Upper lobe of left lung (tissue), 6 donors: ENCODE data around the gene BCL7C. TPM values are rescaled to one million over a fixed set of nuclear protein-coding genes. Genes with fewer than 3 reads are reported as not detected.

Experiments used
- ATAC-seq, 2 donors: fragments of 200-7000 bp; cut with Tn5 transposase; one replicate each; pipeline ENCODE4 v1.9.1; 2022; ENCODE audit warnings: mild to moderate bottlenecking in 2 of 2, moderate library complexity in 2 of 2; ENCODE audit not compliant: low FRiP score in 2 of 2
- DNase-seq, 2 donors: peaks; one replicate each; pipeline ENCODE4 v3.0.0-alpha.2; 2019 to 2020
- H3K27ac ChIP-seq, 4 donors: fragments of 200-600 bp; sonication (generic); one replicate each; pipeline ENCODE4 v1.5.1; 2016 to 2019
- H3K27me3 ChIP-seq, 4 donors: fragments of 200-600 bp; sonication (generic); one replicate each; pipeline ENCODE4 v1.5.1; 2017 to 2019
- H3K36me3 ChIP-seq, 4 donors: fragments of 200-600 bp; sonication (generic); one replicate each; pipeline ENCODE4 v1.5.1; 2016 to 2019
- H3K4me1 ChIP-seq, 4 donors: fragments of 200-600 bp; sonication (generic); one replicate each; pipeline ENCODE4 v1.5.1; 2018 to 2019
- H3K4me3 ChIP-seq, 4 donors: fragments of 200-600 bp; sonication (generic); one replicate each; pipeline ENCODE4 v1.5.1; 2017 to 2019; ENCODE audit warnings: mild to moderate bottlenecking in 2 of 4, moderate library complexity in 1 of 4
- H3K9me3 ChIP-seq, 4 donors: fragments of 200-600 bp; sonication (generic); one replicate each; pipeline ENCODE4 v1.5.1; 2018 to 2019
- EP300 ChIP-seq, 4 donors: sonication (generic); formaldehyde crosslinking; IDR thresholded peaks; one replicate each; pipeline ENCODE4 v1.5.1; 2017; ENCODE audit warnings: antibody characterized with exemption in 4 of 4, control low read depth in 2 of 4
- POLR2A ChIP-seq, 4 donors: fragments of 450-650 bp; IDR thresholded peaks; one replicate each; pipeline ENCODE4 v1.5.1; 2016 to 2017; ENCODE audit warnings: antibody characterized with exemption in 4 of 4, mild to moderate bottlenecking in 2 of 4
- POLR2AphosphoS5 ChIP-seq, 2 donors: sonication (generic); formaldehyde crosslinking; IDR thresholded peaks; one replicate each; pipeline ENCODE4 v1.5.1; 2017; ENCODE audit warnings: antibody characterized with exemption in 2 of 2
- WGBS, 2 donors: methylation state at CpG; one replicate each; pipeline ENCODE4 v1.1.5; 2017 to 2018; 5-methylcytosine and 5-hydroxymethylcytosine counted together
- total RNA-seq, 6 donors: library from RNA; depleted of rRNA in 4 of 6; stranded (reverse); fragments of >200 nt in 4 of 6; gene quantifications; one replicate each; pipeline versions ENCODE4 v1.1.0 to v1.2.1, GENCODE V29; 2016 to 2021
- TF ChIP-seq, protein P1 (sequence below), 6 experiments: fragments of 450-650 bp in 4 of 6; fragments of 200-600 bp in 2 of 6; sonication (generic) in 2 of 6; IDR thresholded peaks; one replicate each; pipeline ENCODE4 v1.5.1; 2016 to 2019; ENCODE audit warnings: antibody characterized with exemption in 6 of 6
- donor health status: DM: no; HTN: no; CAD: no; lungs with moderate emphysema.
- donor health status: DM: no; HTN: yes; CAD: no; lungs with severe emphysema.

Gene BCL7C
- total RNA-seq, 6 donors from 2014 or later: 15.7 to 32.8 (median 28.2) TPM

DNA sequence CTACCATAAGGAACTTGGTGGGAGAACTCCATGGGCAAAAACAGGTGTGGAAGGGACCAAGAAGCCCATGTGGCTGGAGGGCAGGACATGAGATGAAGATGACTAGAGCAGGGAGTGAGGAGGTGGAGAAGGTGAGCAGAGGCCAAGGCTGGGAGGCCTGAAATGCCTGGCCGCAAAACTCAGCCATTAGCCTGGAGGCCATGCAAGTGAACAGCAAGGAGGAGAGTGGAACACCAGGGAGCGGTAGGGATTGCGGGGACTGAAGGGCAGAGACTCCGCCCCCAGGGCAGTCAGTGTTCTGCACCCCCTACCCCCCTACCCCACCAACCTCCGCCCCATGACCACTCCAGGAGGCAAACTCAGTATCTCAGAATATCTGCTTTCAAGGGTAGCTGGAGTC lies 17.0 kb downstream of the BCL7C start:
- no peak for ATAC-seq
- 74 to 79% methylated on average over 5 of the region's 5 CpGs for WGBS, 2 donors
- DNase-seq: no peak
- no peak for TF ChIP-seq POLR2A (IDR thresholded peaks at IDR 0.05)
- TF ChIP-seq EP300 (IDR thresholded peaks at IDR 0.05): no peak
- TF ChIP-seq, protein P1, sequence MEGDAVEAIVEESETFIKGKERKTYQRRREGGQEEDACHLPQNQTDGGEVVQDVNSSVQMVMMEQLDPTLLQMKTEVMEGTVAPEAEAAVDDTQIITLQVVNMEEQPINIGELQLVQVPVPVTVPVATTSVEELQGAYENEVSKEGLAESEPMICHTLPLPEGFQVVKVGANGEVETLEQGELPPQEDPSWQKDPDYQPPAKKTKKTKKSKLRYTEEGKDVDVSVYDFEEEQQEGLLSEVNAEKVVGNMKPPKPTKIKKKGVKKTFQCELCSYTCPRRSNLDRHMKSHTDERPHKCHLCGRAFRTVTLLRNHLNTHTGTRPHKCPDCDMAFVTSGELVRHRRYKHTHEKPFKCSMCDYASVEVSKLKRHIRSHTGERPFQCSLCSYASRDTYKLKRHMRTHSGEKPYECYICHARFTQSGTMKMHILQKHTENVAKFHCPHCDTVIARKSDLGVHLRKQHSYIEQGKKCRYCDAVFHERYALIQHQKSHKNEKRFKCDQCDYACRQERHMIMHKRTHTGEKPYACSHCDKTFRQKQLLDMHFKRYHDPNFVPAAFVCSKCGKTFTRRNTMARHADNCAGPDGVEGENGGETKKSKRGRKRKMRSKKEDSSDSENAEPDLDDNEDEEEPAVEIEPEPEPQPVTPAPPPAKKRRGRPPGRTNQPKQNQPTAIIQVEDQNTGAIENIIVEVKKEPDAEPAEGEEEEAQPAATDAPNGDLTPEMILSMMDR (IDR thresholded peaks at IDR 0.05): no peak
- TF ChIP-seq POLR2AphosphoS5 (IDR thresholded peaks at IDR 0.05): no peak
- Histone ChIP-seq H3K27ac (peak overlapping the region; percentile 90 to 93 (median 92)), H3K4me3 (peak overlapping the region in 2 of 4 donors; percentile 96 to 99), H3K27me3 (no peaks in the 10 kb centered on the region), H3K9me3 (no peaks in the 10 kb centered on the region), H3K36me3 (peaks cover 0 to 10% (median 4%) of the 10 kb centered on the region in 4 donors), H3K4me1 (peaks cover 13 to 23% (median 22%) of the 10 kb centered on the region in 4 donors)

DNA sequence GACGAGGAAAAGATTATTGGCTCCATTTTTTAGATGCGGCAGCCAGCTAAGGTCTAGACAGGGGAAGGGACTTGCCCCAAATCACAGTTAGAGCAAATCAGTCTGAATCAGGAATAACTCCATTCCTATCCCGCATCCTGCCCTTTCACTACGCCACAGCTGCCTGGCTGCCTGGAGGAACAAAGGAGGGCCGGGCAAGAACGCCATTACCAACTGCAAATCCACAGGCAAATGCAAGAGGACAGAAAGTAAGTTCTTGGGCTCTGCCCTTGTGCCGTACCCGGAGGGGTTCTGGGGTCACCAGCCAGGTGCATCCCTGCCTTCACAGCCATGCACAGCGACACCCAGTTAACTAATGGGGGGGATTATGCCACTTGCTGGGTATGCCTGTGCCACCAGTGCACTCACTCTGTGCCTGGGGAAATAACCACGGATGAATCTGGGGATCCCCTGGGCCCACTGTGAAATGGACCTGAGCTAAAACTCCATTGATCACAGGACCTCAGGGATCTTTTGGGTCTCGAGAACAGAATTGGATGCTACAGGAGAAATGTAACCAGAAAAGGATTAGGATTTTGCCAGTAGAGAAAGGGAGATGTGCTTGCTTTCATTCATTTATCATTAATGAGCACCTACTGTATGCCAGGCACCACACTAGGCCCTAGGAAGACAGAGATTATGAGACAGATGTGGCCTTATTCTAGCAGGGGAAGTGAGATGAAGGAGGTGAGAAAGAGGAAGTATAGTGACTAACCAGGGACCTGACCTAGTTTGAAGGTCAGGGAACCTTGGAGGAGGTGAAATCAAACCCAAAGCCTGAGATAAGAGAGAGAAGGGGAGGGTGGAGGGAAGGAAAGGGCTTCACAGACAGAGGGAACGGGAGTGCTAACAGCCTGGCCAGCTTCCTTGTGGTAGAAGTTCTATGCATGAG lies 17.7 kb downstream of the BCL7C start:
- WGBS, 2 donors: 6 to 11% methylated on average over 10 to 12 of the region's 12 CpGs
- Histone ChIP-seq H3K4me1 (peaks cover 13 to 23% (median 22%) of the 10 kb centered on the region in 4 donors), H3K4me3 (peak overlapping the region; percentile 94 to 99 (median 97)), H3K27ac (peak overlapping the region; percentile 90 to 93 (median 92)), H3K36me3 (peaks cover 0 to 10% (median 4%) of the 10 kb centered on the region in 4 donors), H3K27me3 (no peaks in the 10 kb centered on the region), H3K9me3 (no peaks in the 10 kb centered on the region)
- ATAC-seq: no peak
- TF ChIP-seq POLR2A (IDR thresholded peaks at IDR 0.05): no peak
- no peak for DNase-seq

DNA sequence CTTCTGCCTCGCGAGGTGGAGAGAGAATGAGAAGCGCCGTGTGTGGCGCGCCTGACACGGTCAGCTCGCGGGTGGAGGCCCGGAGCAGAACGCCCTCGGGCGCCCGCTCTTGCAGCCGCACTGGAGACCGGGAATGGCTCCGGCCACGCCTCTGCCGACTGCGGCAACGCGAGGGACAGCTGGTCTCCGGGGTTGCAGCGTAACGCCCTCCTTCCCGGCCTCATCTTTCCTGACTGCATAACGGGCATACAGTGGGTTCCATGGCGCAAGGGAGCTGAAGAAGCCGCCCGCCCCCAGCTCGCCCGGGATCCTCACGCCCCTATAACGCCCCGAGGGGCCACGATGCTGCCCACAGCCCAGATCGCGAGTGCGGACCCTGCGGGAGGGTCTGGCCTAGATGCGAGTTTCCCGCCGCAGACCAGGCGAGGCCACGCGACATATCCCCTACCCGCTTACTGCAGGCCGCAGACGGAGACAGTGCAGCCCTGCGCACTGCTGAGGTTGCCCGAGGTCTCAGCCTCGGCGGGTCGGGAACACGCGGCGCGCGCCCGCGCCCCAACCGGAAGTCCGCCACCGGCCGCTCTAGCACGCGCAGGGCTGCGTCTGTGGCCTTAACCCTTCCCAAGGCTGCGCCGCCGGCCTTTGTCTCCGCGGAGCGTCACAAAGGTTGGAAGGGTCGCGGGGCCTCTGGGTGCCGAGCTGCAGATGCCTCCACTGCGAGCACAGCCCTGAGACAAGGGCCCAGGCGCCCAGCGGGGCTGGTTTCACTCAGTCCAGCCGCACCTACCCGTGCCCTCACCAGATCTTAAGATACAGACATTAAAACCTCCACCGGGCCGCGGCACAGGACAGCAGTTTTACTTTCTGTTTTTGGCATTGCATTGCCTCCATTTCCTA lies 18.8 kb downstream of the BCL7C start:
- H3K9me3 ChIP-seq: no peaks in the 10 kb centered on the region
- ATAC-seq (peak; percentile 98 to 99), DNase-seq (peak; percentile 93 to 99)
- 0% methylated on average over 7 to 31 of the region's 85 CpGs for WGBS, 2 donors
- peaks cover 0 to 5% (median 3%) of the 10 kb centered on the region in 4 donors for H3K36me3 ChIP-seq
- no peaks in the 10 kb centered on the region for H3K27me3 ChIP-seq
- H3K27ac ChIP-seq: peak overlapping the region; percentile 90 to 93 (median 92)
- peak overlapping the region; percentile 94 to 99 (median 97) for H3K4me3 ChIP-seq
- peaks cover 13 to 23% (median 22%) of the 10 kb centered on the region in 4 donors for H3K4me1 ChIP-seq
- peak in 3 of 4 donors; percentile 75 to 94 (median 81) for TF ChIP-seq POLR2A (IDR thresholded peaks at IDR 0.05)
- peak in 1 of 4 donors; percentile 6 for TF ChIP-seq EP300 (IDR thresholded peaks at IDR 0.05)
- TF ChIP-seq, protein P1 (IDR thresholded peaks at IDR 0.05): peak in 2 of 6 experiments; percentile 4 to 23
- peak; percentile 87 to 90 for TF ChIP-seq POLR2AphosphoS5 (IDR thresholded peaks at IDR 0.05)

DNA sequence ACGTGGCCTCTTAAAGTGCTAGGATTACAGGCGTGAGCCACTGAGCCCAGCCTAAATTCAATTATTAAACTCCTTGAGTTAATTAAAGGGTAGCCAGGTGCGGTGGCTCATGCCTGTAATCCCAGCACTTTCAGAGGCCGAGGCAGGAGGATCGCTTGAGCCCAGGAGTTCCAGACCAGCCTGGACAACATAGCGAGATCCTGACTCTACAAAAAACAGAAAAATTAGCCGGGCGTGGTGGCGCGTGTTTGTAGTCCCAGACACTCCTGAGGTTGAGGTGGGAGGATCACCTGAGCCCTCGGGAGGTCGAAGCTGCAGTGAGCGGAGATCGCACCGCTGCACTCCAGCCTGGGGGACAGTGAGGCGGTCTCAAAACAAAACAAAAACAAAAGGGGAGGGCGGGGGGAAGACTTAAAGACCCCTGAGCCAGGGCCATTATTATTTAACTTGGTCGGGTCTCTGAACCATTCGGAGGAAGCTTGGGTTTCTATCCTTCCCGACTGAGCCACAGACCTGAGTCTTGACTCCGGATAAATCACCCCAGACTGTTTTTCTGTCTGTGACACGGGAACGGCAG lies 19.5 kb downstream of the BCL7C start:
- Histone ChIP-seq H3K36me3 (peaks cover 0 to 5% (median 2%) of the 10 kb centered on the region in 4 donors), H3K4me1 (peaks cover 13 to 23% (median 22%) of the 10 kb centered on the region in 4 donors), H3K4me3 (peak overlapping the region; percentile 94 to 99 (median 97)), H3K9me3 (no peaks in the 10 kb centered on the region), H3K27me3 (no peaks in the 10 kb centered on the region), H3K27ac (peak overlapping the region; percentile 90 to 93 (median 92))
- 25 to 30% methylated on average over 21 to 23 of the region's 23 CpGs for WGBS, 2 donors
- no peak for ATAC-seq
- DNase-seq: no peak
- TF ChIP-seq POLR2A (IDR thresholded peaks at IDR 0.05): no peak
- TF ChIP-seq, protein P1 (IDR thresholded peaks at IDR 0.05): no peak
- no peak for TF ChIP-seq POLR2AphosphoS5 (IDR thresholded peaks at IDR 0.05)
- TF ChIP-seq EP300 (IDR thresholded peaks at IDR 0.05): no peak
